ENCODE measurements around the gene CD38.

DNA sequence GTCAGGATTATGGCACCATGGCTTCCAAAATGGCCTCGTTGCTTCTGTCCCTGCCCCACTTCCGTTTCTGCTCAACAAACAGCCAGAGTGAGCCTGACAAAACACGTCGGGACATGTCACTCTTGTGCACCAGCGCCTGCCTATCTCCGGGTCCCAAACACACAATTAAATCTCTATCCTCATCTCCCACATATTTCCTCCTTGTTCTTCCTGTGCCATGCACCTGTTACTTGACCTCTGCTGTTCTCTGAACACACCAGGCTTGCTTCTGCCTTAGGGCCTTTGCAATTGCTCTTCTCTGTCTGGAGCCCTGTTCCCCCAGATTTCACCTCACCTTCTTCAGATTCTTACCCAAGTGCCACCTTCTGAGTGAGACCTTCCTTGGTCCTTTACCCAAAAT, 12.7 kb upstream of the CD38 start:
- no peak for TF ChIP-seq CTCF (IDR thresholded peaks at IDR 0.05)
- no peak for TF ChIP-seq ESRRA (IDR thresholded peaks at IDR 0.05; ENCODE audit: borderline replicate concordance, low read length)
- TF ChIP-seq MYC (IDR thresholded peaks at IDR 0.05; ENCODE audit: borderline replicate concordance, low read length) = no peak
- TF ChIP-seq EP300 (IDR thresholded peaks at IDR 0.05) = no peak
- TF ChIP-seq RAD21 (conservative IDR thresholded peaks at IDR 0.05 in 1 of 2, IDR thresholded peaks at IDR 0.05 in 1 of 2) = no peak
- no peak for TF ChIP-seq NFE2L2 (conservative IDR thresholded peaks at IDR 0.05; ENCODE audit: low read length)
